K562 (cell line): ENCODE measurements around the gene AGBL1.

ENCODE experiments used
- ATF6 ChIP-seq: sonication (generic); formaldehyde crosslinking; IDR thresholded peaks from 2 replicates; pipeline ENCODE4 v1.4.0; 2020; ENCODE audit warnings: mild to moderate bottlenecking, missing genetic modification reagents
- CTCF ChIP-seq, 3 experiments: IDR thresholded peaks in 2 of 3; conservative IDR thresholded peaks in 1 of 3; 2 replicates each; pipeline ENCODE4 v1.5.1; 2011 to 2012; ENCODE audit warnings: low read length in 3 of 3, mild to moderate bottlenecking in 3 of 3, control low read depth in 2 of 3, improper control_type of control experiment in 1 of 3, inconsistent platforms in 1 of 3, low read depth in 1 of 3, mixed read lengths in 1 of 3, moderate library complexity in 1 of 3; ENCODE audit not compliant: insufficient read depth in 2 of 3
- ELF4 ChIP-seq: fragments of 450-650 bp; formaldehyde crosslinking; IDR thresholded peaks from 2 replicates; pipeline ENCODE4 v1.4.0; 2022; ENCODE audit warnings: missing genetic modification characterization
- ETV5 ChIP-seq: sonication (generic); formaldehyde crosslinking; IDR thresholded peaks from 2 replicates; pipeline ENCODE4 v1.4.0; 2020; ENCODE audit warnings: low read depth, mild to moderate bottlenecking, missing genetic modification reagents
- NFIC ChIP-seq: fragments of 450-650 bp; IDR thresholded peaks from 2 replicates; pipeline ENCODE4 v1.6.1; 2017; ENCODE audit warnings: mild to moderate bottlenecking, inconsistent platforms
- POLR2AphosphoS5 ChIP-seq: IDR thresholded peaks from 2 replicates; pipeline ENCODE4 v1.6.1; 2011; ENCODE audit warnings: mild to moderate bottlenecking, low read depth, low read length, moderate library complexity; ENCODE audit not compliant: control insufficient read depth, insufficient read depth
- POLR2G ChIP-seq: fragments of 200-400 bp; formaldehyde crosslinking; IDR thresholded peaks from 2 replicates; pipeline ENCODE4 v1.6.1; 2017; ENCODE audit warnings: low read depth, mild to moderate bottlenecking, antibody characterized with exemption, low read length, moderate library complexity
- RCOR1 ChIP-seq, 2 experiments: IDR thresholded peaks; 2 replicates each; pipeline ENCODE4 v1.6.1; 2012; ENCODE audit warnings: low read depth in 2 of 2, low read length in 2 of 2, borderline replicate concordance in 1 of 2, improper control_type of control experiment in 1 of 2
- SP2 ChIP-seq: IDR thresholded peaks from 2 replicates; pipeline ENCODE4 v1.6.1; 2011; ENCODE audit warnings: mild to moderate bottlenecking, low read depth, low read length, moderate library complexity; ENCODE audit not compliant: poor library complexity, severe bottlenecking; ENCODE audit errors: extremely low read depth
- ZNF175 ChIP-seq: fragments of 200-800 bp; sonication (Bioruptor generic); IDR thresholded peaks from 2 replicates; pipeline ENCODE4 v1.6.1; 2016; ENCODE audit warnings: low read depth, mild to moderate bottlenecking, missing genetic modification characterization, missing compliant biosample characterization
- ZNF592 ChIP-seq: fragments of 450-650 bp; IDR thresholded peaks from 2 replicates; pipeline ENCODE4 v1.6.1; 2017; ENCODE audit warnings: antibody characterized with exemption, mild to moderate bottlenecking

GRCh38 chr15:86615411-86615810, 535.7 kb downstream of the AGBL1 start:
- no peak for TF ChIP-seq POLR2G
- TF ChIP-seq NFIC = no peak
- no peak for TF ChIP-seq POLR2AphosphoS5
- TF ChIP-seq ZNF175 (CRISPR knock-in tag) = no peak
- no peak for TF ChIP-seq ATF6
- TF ChIP-seq CTCF (IDR thresholded peaks at IDR 0.05 in 2 of 3, conservative IDR thresholded peaks at IDR 0.05 in 1 of 3; ENCODE audit: insufficient read depth in 2 of 3, low read depth in 1 of 3, low read length in 3 of 3) = no peak
- no peak for TF ChIP-seq SP2
- no peak for TF ChIP-seq ETV5 (CRISPR knock-in tag)
- no peak for TF ChIP-seq RCOR1 (IDR thresholded peaks at IDR 0.05; ENCODE audit: borderline replicate concordance in 1 of 2, low read depth in 2 of 2, low read length in 2 of 2)
- no peak for TF ChIP-seq ELF4
- no peak for TF ChIP-seq ZNF592
